Stomach (tissue), 9 donors: ENCODE data around the gene CGB2. TPM values are rescaled to one million over a fixed set of nuclear protein-coding genes. Genes with fewer than 3 reads are reported as not detected.
A peak's percentile ranks its signal among the peaks of the same experiment; 100 is the strongest.

Experiments
- DNase-seq, 2 donors: peaks; one replicate each; pipeline versions ENCODE4 v3.0.0 to v3.0.0-alpha.2; 2013 to 2019
- H3K27ac ChIP-seq, 5 donors: fragments of 200-600 bp in 4 of 5; sonication (generic) in 4 of 5; one replicate each; pipeline ENCODE4 v1.5.1; 2013 to 2019; ENCODE audit warnings: mild to moderate bottlenecking in 1 of 5, moderate library complexity in 1 of 5
- H3K27me3 ChIP-seq, 3 donors: fragments of 200-600 bp; sonication (generic); one replicate each; pipeline ENCODE4 v1.5.1; 2017 to 2019; ENCODE audit warnings: mixed run types in 1 of 3
- H3K36me3 ChIP-seq, 4 donors: fragments of 200-600 bp; sonication (generic); 1 replicate in 3 of 4; 2 replicates in 1 of 4; pipeline ENCODE4 v1.5.1; 2016 to 2019
- H3K4me1 ChIP-seq, 4 donors: fragments of 200-600 bp; sonication (generic); one replicate each; pipeline ENCODE4 v1.5.1; 2016 to 2019
- H3K4me3 ChIP-seq, 4 donors: fragments of 200-600 bp; sonication (generic) in 3 of 4; one replicate each; pipeline ENCODE4 v1.5.1; 2016 to 2019; ENCODE audit warnings: mild to moderate bottlenecking in 1 of 4
- H3K9me3 ChIP-seq, 4 donors: fragments of 200-600 bp; sonication (generic); one replicate each; pipeline ENCODE4 v1.5.1; 2016 to 2019
- EP300 ChIP-seq: sonication (generic); formaldehyde crosslinking; IDR thresholded peaks from one replicate; pipeline ENCODE4 v1.6.1; 2017; ENCODE audit warnings: antibody characterized with exemption
- POLR2A ChIP-seq, 4 donors: fragments of 450-650 bp; IDR thresholded peaks; one replicate each; pipeline ENCODE4 v1.6.1; 2016; ENCODE audit warnings: antibody characterized with exemption in 4 of 4, control low read depth in 2 of 4, mild to moderate bottlenecking in 1 of 4, moderate library complexity in 1 of 4
- POLR2AphosphoS5 ChIP-seq, 3 donors: sonication (generic); formaldehyde crosslinking; IDR thresholded peaks; one replicate each; pipeline ENCODE4 v1.6.1; 2016; ENCODE audit warnings: antibody characterized with exemption in 3 of 3
- WGBS, 5 donors: extraction: QIAGEN DNeasy Blood & Tissue Kit in 3 of 5; methylation state at CpG; one replicate each; pipeline versions ENCODE4 v1.1.5 to v1.1.7; 2013 to 2018; 5-methylcytosine and 5-hydroxymethylcytosine counted together
- intact Hi-C: fragments of 100-400 bp; cut with DNase I; formaldehyde crosslinking; loops from one replicate; pipeline ENCODE4 v1.15.1; 2023; ENCODE audit warnings: low total_unique reads
- polyA plus RNA-seq, 3 donors: library from polyadenylated mRNA; stranded (reverse); fragments of 200-250 nt; gene quantifications; one replicate each; pipeline ENCODE4 v1.2.3, GENCODE V29; 2013
- total RNA-seq, 5 donors: library from RNA; depleted of rRNA; stranded (reverse); fragments of >200 nt; gene quantifications; one replicate each; pipeline versions ENCODE4 v1.1.0 to v1.2.3, GENCODE V29; 2014 to 2016
- TF ChIP-seq, protein P1 (sequence below), 7 experiments: fragments of 450-650 bp in 4 of 7; fragments of 200-600 bp in 3 of 7; sonication (generic) in 3 of 7; IDR thresholded peaks; one replicate each; pipeline ENCODE4 v1.5.1; 2016 to 2019; ENCODE audit warnings: antibody characterized with exemption in 7 of 7, control low read depth in 2 of 7, mild to moderate bottlenecking in 1 of 7
- donor health status: healthy with polysubstance abuse.
- donor health status: Bipolar disorder and iron deficiency.
- donor health status: healthy.

Gene CGB2
- total and polyA plus RNA-seq, 8 donors, result not detected

DNA sequence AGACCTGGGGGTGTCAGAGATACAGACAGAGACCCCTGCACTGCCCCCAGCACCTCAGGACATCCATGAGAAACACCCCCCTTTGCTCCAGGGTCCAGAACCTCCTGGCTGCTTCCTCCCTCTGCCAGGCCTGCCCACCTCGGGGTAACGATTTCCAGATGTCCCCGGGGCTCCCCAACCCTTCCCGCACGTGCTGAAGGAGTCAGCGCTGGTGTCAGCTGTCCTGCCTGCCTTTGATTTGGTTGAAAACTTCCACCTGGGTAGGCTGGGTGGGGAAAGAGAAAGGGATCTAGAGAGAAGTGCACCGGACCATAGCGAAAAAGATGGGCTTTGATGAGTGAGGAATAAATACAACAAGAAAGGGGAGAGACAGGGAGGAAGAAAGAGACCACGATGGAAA lies 27.4 kb downstream of the CGB2 start:
- no peaks in the 10 kb centered on the region for H3K9me3 ChIP-seq
- TF ChIP-seq, protein P1, sequence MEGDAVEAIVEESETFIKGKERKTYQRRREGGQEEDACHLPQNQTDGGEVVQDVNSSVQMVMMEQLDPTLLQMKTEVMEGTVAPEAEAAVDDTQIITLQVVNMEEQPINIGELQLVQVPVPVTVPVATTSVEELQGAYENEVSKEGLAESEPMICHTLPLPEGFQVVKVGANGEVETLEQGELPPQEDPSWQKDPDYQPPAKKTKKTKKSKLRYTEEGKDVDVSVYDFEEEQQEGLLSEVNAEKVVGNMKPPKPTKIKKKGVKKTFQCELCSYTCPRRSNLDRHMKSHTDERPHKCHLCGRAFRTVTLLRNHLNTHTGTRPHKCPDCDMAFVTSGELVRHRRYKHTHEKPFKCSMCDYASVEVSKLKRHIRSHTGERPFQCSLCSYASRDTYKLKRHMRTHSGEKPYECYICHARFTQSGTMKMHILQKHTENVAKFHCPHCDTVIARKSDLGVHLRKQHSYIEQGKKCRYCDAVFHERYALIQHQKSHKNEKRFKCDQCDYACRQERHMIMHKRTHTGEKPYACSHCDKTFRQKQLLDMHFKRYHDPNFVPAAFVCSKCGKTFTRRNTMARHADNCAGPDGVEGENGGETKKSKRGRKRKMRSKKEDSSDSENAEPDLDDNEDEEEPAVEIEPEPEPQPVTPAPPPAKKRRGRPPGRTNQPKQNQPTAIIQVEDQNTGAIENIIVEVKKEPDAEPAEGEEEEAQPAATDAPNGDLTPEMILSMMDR (IDR thresholded peaks at IDR 0.05), result no peak
- TF ChIP-seq EP300 (no peak), POLR2A (IDR thresholded peaks at IDR 0.05) (no peak), POLR2AphosphoS5 (IDR thresholded peaks at IDR 0.05) (no peak)
- intact Hi-C loops, result no loop called here
- peaks cover 0 to 89% (median 52%) of the 10 kb centered on the region in 3 donors for H3K27me3 ChIP-seq
- 56 to 73% (median 60%) methylated on average over 9 of the region's 9 CpGs for WGBS, 5 donors
- H3K4me3 ChIP-seq, result no peak overlapping the region
- no peaks in the 10 kb centered on the region for H3K36me3 ChIP-seq
- DNase-seq, result no peak
- no peak overlapping the region for H3K27ac ChIP-seq
- peaks cover 24 to 29% (median 25%) of the 10 kb centered on the region in 4 donors for H3K4me1 ChIP-seq

DNA sequence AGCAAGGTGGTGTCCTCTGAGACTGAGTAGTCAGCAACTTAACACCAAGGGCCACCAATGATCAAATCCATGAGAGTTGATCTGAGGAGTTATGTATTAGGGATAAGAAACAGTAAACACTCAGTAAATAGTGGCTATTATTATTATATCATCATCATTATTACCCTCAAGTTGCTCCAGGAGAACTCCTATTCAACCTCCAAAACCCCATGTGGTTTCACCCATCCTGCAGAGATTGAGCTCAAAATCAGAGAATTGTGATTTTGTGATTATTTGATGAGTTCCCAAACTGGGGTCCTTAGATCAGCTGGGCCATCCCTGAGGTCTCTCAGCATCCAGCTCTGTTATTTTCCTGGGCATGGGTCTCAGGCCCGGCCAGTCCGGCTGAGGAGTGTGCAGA lies 29.3 kb downstream of the CGB2 start:
- intact Hi-C loops, result no loop called here
- H3K27me3 ChIP-seq, result peaks cover 0 to 99% (median 63%) of the 10 kb centered on the region in 3 donors
- TF ChIP-seq, protein P1 (IDR thresholded peaks at IDR 0.05), result no peak
- TF ChIP-seq POLR2A (IDR thresholded peaks at IDR 0.05) (no peak), POLR2AphosphoS5 (IDR thresholded peaks at IDR 0.05) (no peak), EP300 (no peak)
- H3K4me1 ChIP-seq, result peaks cover 28 to 38% (median 35%) of the 10 kb centered on the region in 4 donors
- H3K36me3 ChIP-seq, result no peaks in the 10 kb centered on the region
- DNase-seq, result no peak
- no peaks in the 10 kb centered on the region for H3K9me3 ChIP-seq
- 88 to 100% (median 96%) methylated on average over 2 of the region's 2 CpGs for WGBS, 5 donors
- no peak overlapping the region for H3K4me3 ChIP-seq
- H3K27ac ChIP-seq, result no peak overlapping the region

GRCh38 chr19:49061445-49061844 lies 29.8 kb downstream of the CGB2 start:
- H3K27ac ChIP-seq, result no peak overlapping the region
- no peak overlapping the region for H3K4me3 ChIP-seq
- 51 to 70% (median 53%) methylated on average over 19 to 25 of the region's 25 CpGs for WGBS, 5 donors
- DNase-seq, result no peak
- H3K9me3 ChIP-seq, result no peaks in the 10 kb centered on the region
- no peak for TF ChIP-seq POLR2A (IDR thresholded peaks at IDR 0.05)
- TF ChIP-seq EP300, result no peak
- TF ChIP-seq POLR2AphosphoS5 (IDR thresholded peaks at IDR 0.05), result no peak
- TF ChIP-seq, protein P1 (IDR thresholded peaks at IDR 0.05), result no peak
- H3K4me1 ChIP-seq, result peaks cover 24 to 33% (median 31%) of the 10 kb centered on the region in 4 donors
- intact Hi-C loops, result no loop called here
- no peaks in the 10 kb centered on the region for H3K36me3 ChIP-seq
- peaks cover 0 to 100% (median 64%) of the 10 kb centered on the region in 3 donors for H3K27me3 ChIP-seq

GRCh38 chr19:49064029-49064629 lies 32.4 kb downstream of the CGB2 start:
- no peaks in the 10 kb centered on the region for H3K36me3 ChIP-seq
- intact Hi-C loops, result no loop called here
- peak overlapping the region in 1 of 4 donors; percentile 39 for H3K4me3 ChIP-seq
- DNase-seq, result no peak
- H3K27ac ChIP-seq, result no peak overlapping the region
- TF ChIP-seq, protein P1 (IDR thresholded peaks at IDR 0.05), result no peak
- no peak for TF ChIP-seq EP300
- H3K9me3 ChIP-seq, result no peaks in the 10 kb centered on the region
- WGBS, 5 donors, result 40 to 53% (median 48%) methylated on average over 7 to 10 of the region's 10 CpGs
- H3K27me3 ChIP-seq, result peaks cover 0 to 100% (median 37%) of the 10 kb centered on the region in 3 donors
- peaks cover 8 to 14% (median 13%) of the 10 kb centered on the region in 4 donors for H3K4me1 ChIP-seq
